Measurements from ENCODE around the gene LCP2.

GRCh38 chr5:170314541-170315095, 17.0 kb upstream of the LCP2 start:
- no peak for TF ChIP-seq ZNF280D (tag by site-specific recombination; IDR thresholded peaks at IDR 0.05)
- no peak for TF ChIP-seq ZSCAN18 (tag by site-specific recombination; IDR thresholded peaks at IDR 0.05)
- TF ChIP-seq CTCF (tag by site-specific recombination; IDR thresholded peaks at IDR 0.05) = no peak
- no peak for TF ChIP-seq ZNF529 (tag by site-specific recombination; IDR thresholded peaks at IDR 0.05; ENCODE audit: insufficient replicate concordance)
- TF ChIP-seq ZFP37 (tag by site-specific recombination; IDR thresholded peaks at IDR 0.05) = no peak
- no peak for TF ChIP-seq SALL2 (tag by site-specific recombination; IDR thresholded peaks at IDR 0.05; ENCODE audit: borderline replicate concordance)
- TF ChIP-seq ZFHX2 (tag by site-specific recombination; conservative IDR thresholded peaks at IDR 0.05) = no peak
- no peak for TF ChIP-seq ZBTB7A (tag by site-specific recombination; IDR thresholded peaks at IDR 0.05; ENCODE audit: low read depth)
- no peak for TF ChIP-seq ZNF510 (tag by site-specific recombination; IDR thresholded peaks at IDR 0.05; ENCODE audit: insufficient replicate concordance)
